OCI-LY3 (cell line): ENCODE measurements around the gene ARNT2.

Experiments used
- CTCF ChIP-seq: fragments of 200-600, 300-600 bp; sonication (generic); IDR thresholded peaks from 2 replicates; pipeline ENCODE4 v1.5.1; 2014; ENCODE audit warnings: antibody characterized with exemption, low read length, low read depth
- EZH2phosphoT487 ChIP-seq: fragments of 200-600 bp; shearing (Covaris generic); IDR thresholded peaks from 2 replicates; pipeline ENCODE4 v1.6.1; 2018; ENCODE audit warnings: antibody characterized with exemption, mixed run types, low read depth

DNA sequence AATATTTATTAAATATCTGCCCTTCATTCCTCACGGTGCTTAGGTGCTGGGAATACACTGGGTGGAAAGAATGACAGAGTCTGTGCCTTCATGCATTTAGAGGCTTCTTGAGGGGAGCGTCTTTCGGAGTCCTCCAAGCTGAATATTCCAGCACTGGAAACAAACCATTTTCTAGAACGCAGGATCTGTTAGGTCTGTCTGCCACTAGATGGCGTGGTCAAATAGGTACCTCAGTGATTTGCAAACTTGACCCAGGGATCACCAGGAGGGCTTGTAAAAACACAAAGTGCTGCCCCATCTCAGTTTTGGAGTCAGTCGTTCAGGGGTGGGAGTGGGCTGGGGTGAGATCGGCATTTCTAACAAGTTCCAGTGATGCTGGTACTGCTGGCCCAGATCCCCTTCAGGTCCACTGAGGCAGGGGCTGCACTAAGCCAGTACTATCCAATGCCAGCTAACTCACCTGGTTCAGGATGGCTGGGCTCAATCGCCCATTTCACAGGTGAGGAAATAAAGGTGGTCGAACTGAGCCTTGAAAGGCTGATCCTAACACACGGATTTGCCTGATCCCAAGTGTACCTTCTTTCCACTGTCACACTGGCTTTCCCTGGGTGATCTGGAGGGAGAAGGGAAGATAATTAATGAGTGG lies 14.8 kb downstream of the ARNT2 start:
- TF ChIP-seq CTCF (peak; percentile 90), EZH2phosphoT487 (no peak)
